GM21786 (cell line): ENCODE data around the gene LRP5.

ENCODE experiments used
- ATAC-seq: cut with Tn5 transposase; IDR thresholded peaks from one replicate; pipeline ENCODE4 v1.9.1; 2021; ENCODE audit not compliant: unreplicated experiment

LRP5 gene

GRCh38 chr11:68345776-68346461 lies 33.5 kb downstream of the LRP5 start:
- no peak for ATAC-seq

DNA sequence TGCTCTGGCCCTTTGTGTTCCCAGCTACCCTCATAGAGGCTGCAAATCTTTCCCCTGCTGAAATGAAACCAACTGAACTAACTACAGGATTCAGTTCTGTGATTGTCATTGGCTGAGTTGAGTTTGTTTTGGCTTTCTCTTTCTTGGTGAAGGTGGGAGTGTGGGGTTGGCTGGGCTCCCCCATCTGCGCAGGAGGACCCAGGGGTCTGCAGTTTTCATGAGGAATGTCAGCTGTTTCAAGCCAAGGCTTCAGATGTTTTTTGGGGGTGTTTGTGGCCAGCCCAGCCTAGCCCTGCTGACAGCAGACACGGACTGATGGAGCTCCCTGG lies 34.0 kb downstream of the LRP5 start:
- ATAC-seq = no peak

DNA sequence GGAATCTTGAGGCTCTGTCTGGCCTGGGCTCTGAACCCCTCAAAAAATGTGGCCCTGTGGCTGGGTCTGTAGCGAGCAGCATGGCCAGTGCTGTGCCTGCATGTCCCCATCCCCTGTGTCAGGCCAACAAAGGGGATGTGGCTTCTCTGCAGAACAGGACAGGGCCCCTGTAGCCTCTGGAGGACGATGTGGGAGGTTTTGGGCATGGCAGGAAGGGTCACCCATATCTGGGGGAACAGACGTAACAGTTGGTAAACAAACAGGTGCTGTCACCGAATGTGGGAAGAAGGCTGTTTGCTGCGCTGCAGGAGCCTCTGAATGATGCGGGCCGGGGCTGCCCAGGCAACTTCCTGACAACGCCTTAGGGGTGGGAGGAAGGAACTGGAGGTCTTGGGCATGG lies 35.0 kb downstream of the LRP5 start:
- no peak for ATAC-seq

GRCh38 chr11:68347841-68348240 lies 35.5 kb downstream of the LRP5 start:
- no peak for ATAC-seq

DNA sequence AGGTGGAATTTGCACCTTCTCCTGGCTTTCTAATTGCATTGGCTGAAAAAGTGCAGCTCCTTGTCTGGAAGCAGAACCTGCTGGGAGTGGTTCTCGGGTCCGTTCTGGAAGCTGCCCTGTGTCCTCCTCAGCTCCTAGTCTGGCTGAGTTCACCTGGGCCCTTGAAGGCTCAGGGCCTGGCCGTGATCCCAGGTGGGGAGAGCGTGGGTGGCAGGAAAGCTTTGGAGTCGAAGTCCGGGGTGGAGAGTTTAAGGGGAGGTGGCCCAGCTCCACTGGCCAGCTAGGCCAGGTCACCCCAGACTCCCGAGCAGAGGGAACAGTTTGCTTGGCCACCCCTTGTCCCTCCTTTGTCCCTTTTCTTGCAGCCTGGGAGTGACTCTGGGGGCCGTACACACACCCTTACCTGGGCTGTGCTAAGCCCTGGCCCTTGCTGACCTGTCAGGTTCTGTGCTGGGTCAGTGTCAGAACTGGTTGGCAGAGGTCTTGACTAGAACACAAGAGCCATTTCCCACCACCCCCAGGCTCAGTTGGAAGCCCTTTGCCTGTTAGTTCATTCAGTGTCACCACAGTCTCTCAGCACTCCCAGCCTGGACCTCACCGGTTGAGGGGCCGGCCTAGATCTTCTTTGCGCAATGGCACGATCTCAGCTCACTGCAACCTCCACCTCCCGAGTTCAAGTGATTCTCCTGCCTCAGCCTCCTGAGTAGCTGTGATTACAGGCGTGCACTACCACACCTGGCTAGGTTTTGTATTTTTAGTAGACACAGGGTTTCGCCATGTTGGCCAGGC lies 37.3 kb downstream of the LRP5 start:
- no peak for ATAC-seq

GRCh38 chr11:68350759-68351449 lies 38.5 kb downstream of the LRP5 start:
- ATAC-seq = no peak

DNA sequence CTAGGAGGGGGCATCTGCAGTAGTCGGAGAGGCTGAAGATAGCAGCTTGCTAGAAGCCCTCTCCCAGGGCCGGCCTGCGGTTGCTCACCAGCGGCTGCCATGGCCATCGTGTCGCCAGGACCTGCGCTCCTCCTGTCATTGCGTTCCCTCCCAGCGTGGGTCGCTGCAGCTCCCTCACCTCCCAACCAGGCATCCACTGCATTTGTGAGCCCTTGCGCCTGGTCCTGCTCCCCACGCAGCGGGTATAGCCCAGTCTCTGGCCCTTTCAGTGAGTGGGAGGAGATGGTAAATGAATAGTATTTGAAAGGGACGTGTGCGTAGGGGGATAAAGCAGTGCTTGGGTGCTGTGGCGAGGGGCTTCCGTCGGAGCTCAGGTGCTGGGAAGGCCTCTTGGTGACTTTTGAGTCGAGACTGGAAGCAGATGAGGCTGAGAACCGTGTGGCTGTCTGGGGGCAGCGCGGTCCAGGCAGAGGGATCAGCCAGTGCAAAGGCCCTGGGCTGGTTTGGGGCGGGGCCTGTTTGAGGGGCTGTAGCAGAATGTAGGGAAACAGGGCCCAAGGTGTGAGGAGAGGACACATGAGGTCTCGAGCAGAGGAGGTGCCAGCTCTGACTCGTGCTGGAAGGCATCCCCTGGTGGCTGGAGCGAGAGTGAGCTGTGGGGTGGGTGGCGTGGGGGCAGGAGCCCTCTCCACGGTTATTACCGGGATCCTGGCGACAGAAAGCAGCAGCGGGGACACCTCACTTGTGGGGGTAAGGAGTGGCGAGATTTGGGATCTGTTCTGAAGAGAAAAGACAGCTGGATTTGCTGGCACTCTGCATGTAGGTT lies 39.3 kb downstream of the LRP5 start:
- no peak for ATAC-seq

- no peak for ATAC-seq
Observed at GRCh38 chr11:68352591-68352990, 40.2 kb downstream of the LRP5 start.

GRCh38 chr11:68353118-68353517 lies 40.7 kb downstream of the LRP5 start:
- ATAC-seq = no peak

DNA sequence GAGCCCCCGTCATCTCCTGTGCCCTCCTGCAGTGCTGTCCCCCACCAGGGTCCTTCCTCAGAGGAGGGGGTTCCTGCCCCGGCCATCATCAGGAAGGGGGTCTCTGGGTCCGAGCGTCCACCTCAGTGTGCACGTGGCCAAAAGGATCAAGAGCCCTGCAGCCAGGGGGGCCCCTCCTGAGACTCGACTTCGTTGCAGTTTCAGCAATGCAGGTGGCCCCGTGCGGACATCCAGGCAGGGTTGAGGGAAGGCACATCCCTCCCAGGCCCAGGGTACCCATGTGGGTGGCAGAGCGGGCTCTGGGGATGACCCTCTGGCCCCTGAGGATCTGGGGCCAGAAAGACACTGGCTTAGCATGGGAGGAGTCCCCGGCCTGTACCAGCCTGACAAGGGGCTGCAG lies 41.3 kb downstream of the LRP5 start:
- no peak for ATAC-seq

- ATAC-seq = no peak
Observed at GRCh38 chr11:68354148-68354872, 41.9 kb downstream of the LRP5 start.

DNA sequence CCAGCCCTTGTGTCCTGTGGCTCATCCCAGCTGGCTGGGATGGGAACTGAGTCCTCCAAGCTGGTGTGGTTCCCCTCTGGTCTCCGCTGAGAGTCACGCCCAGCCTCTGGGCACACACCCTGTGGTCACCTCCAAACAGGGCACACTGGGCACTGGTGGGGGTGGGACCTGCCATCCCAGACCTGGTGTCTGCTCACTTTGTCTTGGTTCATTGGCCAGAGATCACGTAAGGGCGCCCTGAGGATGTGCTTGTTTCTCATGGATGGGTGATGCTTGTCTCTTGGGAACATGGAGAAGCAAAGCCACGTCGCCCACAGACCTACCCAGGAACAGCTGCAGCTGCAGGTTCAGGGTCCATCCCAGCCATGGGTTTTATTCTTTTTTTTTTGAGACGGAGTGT lies 43.1 kb downstream of the LRP5 start:
- ATAC-seq = no peak

DNA sequence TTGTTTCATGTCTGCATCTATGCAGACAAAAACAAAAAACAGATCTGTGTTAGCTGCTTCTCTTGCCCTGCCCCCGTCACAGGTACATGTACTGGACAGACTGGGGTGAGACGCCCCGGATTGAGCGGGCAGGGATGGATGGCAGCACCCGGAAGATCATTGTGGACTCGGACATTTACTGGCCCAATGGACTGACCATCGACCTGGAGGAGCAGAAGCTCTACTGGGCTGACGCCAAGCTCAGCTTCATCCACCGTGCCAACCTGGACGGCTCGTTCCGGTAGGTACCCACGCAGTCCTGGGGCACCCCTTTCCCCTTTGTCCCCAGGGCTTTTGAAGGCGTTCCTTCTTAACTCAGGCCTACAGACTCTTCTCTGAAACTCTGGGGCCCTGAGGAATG lies 45.2 kb downstream of the LRP5 start:
- no peak for ATAC-seq

DNA sequence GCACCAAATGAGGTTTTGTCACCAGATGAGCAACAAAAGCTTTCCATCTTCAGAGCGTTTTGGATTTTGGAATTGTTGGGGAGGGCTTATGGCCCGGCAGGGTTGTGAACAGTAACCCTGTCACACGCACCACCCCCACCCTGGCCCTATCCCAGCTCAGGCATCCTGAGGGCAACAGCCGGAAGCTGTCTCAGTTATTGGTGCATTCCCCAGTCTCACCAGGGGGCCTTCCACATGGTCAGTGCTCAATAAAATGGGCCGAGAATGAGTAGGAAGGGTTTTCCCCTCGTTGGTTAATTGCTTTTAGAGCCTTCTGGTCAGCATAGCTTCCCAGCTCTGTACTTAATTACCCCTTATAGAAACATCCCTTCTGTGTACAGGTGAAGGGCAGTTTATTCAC lies 46.0 kb downstream of the LRP5 start:
- ATAC-seq = no peak

DNA sequence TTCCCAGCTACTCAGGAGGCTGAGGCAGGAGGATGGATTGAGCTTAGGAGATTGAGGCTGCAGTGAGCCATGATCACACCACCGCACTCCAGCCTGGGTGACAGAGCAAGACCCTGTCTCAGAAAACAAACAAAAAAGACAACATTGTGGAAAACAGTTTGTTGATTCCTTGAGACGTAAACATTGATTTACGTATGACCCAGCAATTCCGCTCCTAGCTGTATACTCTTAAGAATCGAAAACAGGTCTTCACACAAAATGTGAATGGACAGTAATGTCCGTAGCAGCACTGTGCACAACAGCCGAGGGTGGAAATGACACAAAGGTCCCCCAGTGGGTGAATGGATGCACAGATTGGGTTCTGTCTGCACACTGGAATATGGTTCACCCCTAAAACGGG lies 49.3 kb downstream of the LRP5 start:
- no peak for ATAC-seq

GRCh38 chr11:68362801-68363379 lies 50.5 kb downstream of the LRP5 start:
- no peak for ATAC-seq

GRCh38 chr11:68363776-68364175 lies 51.4 kb downstream of the LRP5 start:
- no peak for ATAC-seq

DNA sequence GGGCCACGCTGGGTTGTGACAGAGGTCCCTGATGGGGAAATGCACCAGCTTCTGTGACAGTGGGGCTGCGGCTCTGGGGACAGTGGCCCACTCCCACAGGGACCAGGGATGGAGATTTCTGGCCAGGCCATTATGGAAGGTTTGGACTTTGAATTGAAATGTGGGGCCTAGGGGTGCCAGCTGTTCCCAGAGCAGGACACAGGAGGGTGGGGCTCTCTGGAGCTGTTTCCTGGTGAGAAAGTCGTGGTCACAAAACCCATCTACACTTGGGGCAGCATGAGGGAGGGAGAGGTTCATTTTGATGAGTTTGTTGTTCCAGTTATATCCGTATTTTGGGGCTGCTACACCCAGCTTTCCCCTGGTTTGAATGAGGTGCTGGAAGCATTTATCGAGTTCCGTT lies 52.2 kb downstream of the LRP5 start:
- no peak for ATAC-seq

GRCh38 chr11:68365943-68366435 lies 53.6 kb downstream of the LRP5 start:
- no peak for ATAC-seq

DNA sequence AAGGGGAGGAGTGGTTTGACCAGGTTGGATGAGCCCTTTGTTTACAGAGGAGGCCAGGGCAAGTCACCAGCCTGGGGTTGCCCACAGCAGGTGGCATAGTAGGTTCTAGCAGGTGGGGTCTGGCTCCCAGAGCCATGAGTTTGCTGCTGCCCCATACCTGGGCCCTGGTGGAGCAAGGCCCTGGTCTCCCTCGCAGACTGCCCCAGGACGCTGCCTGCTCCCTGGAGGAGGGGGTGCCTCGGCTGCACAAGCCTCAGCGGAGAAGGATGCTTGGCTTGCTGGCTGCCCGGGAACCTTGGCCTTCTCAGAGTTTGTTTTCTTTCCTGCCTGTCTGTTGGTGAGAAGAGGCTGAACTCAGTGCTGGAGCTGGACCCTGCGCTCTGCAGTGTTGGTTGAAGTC lies 54.9 kb downstream of the LRP5 start:
- no peak for ATAC-seq
